Activated CD4-positive, CD25-positive, alpha-beta regulatory T cell treated with anti-CD3 and anti-CD28 coated beads, Interleukin-2, amount 50 U/mL, for 16 hours (primary cell): Measurements from ENCODE around the gene CACNG4.
"Not testable (repeated sequence)": the region's sequence is repeated elsewhere in the genome, so short reads cannot be mapped to it uniquely, and the experiment has no call there.

Source experiments
- DNase-seq: peaks from one replicate; pipeline ENCODE4 v3.0.0-alpha.2; 2020; ENCODE audit warnings: low read depth, low spot score

The CACNG4 gene

GRCh38 chr17:66964930-66965800 is 658 bp downstream of the CACNG4 start:
- no peak for DNase-seq

- DNase-seq, result no peak
Measured at GRCh38 chr17:66965801-66966262, 1.3 kb downstream of the CACNG4 start.

GRCh38 chr17:66966298-66966697 is 1.8 kb downstream of the CACNG4 start:
- no peak for DNase-seq

GRCh38 chr17:66966704-66967418 is 2.4 kb downstream of the CACNG4 start:
- no peak for DNase-seq

DNA sequence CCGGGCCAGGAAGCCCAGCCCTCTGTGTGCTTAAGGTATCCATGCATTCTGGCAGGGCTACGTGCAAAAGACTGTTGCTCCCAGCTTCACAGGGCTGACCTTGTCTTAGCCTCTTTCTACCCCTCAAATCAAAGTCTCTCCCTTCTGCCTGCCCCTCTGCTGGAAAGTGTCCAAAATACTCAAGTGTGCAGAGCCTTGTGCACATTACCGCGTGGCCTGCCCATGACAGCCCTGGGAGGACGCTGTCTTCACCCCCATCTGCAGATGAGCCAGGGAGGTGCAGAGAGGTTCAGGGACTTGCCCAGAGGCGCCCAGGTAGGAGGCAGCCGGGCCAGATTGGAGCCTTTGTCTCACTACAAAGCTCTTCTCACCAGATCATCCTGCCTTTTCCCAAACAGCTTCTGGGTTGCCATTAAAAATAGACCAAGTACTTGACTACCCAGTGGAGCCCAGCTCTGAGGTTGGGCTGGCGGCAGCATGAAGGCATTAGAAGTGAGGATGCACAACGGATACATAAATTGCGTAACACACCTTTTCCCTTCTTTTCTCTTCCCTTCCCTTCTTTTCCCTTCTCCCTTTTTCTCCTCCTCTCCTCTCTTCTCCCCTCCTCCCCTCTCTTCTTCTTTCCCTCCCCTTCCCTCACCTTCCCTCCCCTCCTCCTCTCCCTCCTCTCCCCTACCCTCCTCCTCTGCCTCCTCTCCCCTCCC is 3.5 kb downstream of the CACNG4 start:
- no peak for DNase-seq

DNA sequence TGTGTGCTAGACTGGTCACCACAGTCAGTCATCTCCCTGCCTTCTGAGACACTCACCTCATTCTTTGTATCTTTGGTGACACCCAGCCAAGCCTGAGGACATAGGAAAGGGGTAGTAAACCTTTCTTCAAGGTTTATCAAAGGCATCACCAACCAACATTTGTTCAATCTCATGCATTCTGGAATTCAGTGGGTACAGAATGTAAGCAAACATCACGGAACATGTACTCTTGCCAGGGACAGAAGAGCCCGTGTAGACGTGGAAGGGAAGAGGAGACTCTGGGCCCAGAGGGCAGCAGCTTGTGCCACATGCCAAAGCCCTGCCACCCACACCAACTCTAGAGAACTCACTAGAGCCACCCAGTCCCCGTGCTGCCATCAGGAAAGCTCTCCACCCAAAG is 4.4 kb downstream of the CACNG4 start:
- no peak for DNase-seq

GRCh38 chr17:66970140-66970539 is 5.6 kb downstream of the CACNG4 start:
- DNase-seq, result no peak

- DNase-seq, result no peak
Measured at GRCh38 chr17:66970797-66971196, 6.3 kb downstream of the CACNG4 start.

GRCh38 chr17:66971264-66971663 is 6.8 kb downstream of the CACNG4 start:
- no peak for DNase-seq

GRCh38 chr17:66971730-66972441 is 7.4 kb downstream of the CACNG4 start:
- DNase-seq, result no peak

DNA sequence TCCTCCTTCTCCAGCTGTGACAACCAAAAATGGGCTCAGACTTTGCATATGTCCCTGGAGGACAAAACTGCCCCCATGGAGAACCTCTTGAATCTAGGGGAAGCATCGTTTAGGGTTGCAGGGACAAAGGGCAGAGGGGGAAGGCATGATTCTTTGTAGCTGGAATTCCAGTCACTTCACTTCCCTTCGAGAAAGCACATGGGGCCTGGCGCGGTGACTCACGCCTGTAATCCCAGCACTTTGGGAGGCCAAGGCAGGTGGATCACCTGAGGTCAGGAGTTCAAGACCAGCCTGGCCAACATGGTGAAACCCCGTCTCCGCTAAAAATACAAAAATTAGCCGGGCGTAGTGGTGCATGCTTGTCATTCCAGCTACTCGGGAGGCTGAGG is 7.9 kb downstream of the CACNG4 start:
- not testable (repeated sequence) for DNase-seq

DNA sequence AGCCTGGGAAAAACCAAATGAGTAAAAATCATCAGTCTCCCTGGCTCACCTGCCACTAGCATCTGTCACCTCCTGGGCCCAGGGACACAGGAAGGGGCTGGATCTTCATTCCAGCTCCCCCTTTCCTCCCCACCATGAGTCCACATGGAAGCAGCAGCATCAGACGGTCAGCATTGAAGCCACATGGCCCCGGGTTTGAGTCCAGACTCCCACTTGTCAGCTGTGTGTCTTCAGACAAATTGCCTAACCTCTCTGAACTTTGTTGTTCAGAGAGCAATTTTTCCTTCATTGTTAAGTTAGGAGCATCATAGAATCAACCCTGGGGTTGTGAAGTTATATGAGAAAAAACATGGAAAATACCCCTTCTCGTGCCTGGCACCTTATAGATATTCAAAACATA is 10.7 kb downstream of the CACNG4 start:
- DNase-seq, result no peak

DNA sequence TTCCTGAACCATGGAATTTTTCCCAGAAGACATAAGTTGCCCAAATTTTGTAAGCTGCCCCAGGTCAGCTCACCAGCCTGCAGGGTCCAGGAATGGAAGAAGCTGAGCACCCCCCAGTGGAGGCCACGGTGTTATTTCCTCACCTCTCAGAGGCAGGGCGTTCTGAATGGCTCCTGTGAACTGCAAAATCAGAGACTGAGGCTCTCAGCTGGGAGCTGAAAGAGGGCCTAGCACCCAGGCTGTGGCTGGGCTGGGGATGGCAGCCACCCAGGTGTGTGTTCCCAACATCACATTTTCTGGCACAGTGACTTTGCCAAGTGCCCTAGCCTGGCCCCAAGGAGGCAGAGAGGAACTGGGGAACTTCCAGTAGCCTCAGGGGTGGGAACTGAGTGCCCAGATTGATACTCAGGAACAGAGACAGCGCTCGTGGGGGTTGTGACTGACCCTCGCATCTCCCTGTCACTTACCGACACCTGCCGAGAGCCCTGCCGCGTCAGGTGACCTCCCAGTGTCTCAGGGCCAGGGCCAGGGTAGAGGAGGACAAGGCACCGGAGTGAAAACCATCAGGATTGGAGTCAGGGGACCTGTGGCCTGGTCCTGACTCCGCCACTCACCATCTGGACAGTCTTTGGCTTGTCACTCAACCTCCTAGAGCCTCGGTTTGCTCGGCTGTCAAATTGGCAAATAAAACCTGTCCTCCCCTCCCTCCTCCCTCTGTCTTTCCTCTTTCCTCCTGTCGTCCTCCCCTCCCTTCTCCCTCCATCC is 11.3 kb downstream of the CACNG4 start:
- DNase-seq, result no peak

DNA sequence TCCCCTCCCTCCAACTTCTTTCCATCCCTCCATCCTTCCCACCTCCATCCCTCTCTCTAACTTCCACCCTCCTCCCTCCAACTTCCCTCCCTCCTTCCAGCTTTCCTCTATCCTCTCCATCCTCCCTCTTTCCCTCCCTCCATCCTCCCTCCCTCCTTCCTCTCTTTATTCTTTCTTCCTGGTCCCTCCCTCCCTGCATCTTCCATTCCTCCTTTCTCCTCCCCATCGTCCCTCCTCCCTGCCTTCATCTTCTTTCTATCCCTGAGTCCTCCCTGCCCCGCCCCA is 11.8 kb downstream of the CACNG4 start:
- DNase-seq, result no peak

GRCh38 chr17:66976781-66977201 is 12.3 kb downstream of the CACNG4 start:
- DNase-seq, result no peak

DNA sequence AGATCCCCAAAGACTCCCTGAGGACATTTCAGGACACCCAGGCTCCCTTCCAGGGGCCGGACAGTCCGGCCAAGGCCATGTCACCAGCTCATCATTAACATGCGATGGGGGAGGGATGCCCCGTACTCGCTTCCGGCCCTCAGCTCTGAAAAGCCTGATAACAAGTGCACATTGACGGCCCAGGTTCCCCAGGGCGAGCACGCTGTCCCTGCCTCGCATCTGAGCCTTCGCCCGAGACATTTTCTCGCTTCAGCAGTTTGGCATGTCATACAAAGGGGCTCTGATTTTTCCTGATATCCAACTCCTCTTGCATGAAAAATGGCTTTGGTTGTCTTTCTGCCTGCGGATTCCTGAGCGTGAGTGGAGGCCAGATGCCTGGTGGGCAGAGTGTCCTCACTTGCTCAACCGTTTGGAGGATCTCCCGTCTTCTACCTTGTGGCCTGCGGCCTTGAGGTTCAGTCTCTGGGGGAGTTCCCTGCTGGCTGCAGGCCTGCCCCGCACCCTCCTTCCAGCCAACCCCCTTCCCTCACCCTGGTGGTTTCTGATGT is 14.1 kb downstream of the CACNG4 start:
- no peak for DNase-seq

- DNase-seq, result no peak
Measured at GRCh38 chr17:66980896-66981295, 16.4 kb downstream of the CACNG4 start.

DNA sequence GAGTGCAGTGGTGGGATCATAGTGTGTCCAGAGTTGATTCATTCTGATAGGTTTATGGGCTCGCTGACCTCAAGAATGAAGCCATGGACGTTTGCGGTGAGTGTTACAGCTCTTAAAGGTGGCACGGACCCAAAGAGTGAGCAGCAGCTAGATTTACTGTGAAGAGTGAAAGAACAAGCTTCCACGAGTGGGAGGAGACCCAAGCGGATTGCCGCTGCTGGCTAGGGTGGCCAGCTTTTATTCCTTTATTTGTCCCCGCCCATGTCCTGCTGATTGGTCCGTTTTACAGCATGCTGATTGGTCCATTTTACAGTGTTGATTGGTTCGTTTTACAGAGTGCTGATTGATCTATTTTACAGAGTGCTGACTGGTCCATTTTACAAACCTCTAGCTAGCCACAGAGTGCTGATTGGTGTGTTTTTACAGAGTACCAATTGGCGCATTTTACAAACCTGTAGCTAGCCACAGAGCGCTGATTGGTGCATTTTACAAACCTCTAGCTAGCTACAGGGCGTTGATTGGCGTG is 17.5 kb downstream of the CACNG4 start:
- DNase-seq, result no peak

- DNase-seq, result no peak
Measured at GRCh38 chr17:66983414-66984021, 19.0 kb downstream of the CACNG4 start.

- DNase-seq, result no peak
Measured at GRCh38 chr17:66984730-66985129, 20.2 kb downstream of the CACNG4 start.
